Body of pancreas (tissue), 4 donors: ENCODE data around the gene MGMT.

Source experiments
- CTCF ChIP-seq, 7 experiments: fragments of 450-650 bp in 4 of 7; fragments of 200-600 bp in 3 of 7; sonication (generic) in 3 of 7; IDR thresholded peaks; one replicate each; pipeline ENCODE4 v1.5.1; 2016 to 2019; ENCODE audit warnings: antibody characterized with exemption in 7 of 7
- POLR2A ChIP-seq, 3 donors: fragments of 450-650 bp; IDR thresholded peaks; one replicate each; pipeline ENCODE4 v1.6.1; 2016; ENCODE audit warnings: antibody characterized with exemption in 3 of 3, mild to moderate bottlenecking in 2 of 3

DNA sequence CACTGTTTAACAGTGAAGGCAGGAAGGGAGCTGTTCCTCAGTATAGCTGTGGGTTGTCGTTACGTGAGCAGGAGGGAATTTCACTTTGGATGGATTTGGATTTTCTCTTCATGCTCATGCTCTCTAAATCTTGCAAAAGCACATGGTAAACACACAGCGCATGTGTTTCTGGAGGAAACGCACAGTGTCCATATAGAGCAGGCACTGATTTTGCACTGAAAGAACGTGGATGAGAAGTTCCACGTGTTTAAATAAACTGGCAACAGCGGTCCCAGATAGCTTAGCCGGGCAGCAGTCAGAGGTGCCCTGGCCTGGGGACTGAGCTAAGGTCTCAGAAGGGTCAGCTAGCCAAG is 188.6 kb downstream of the MGMT start:
- TF ChIP-seq CTCF (IDR thresholded peaks at IDR 0.05) (no peak), POLR2A (IDR thresholded peaks at IDR 0.05) (no peak)
